ENCODE results near the gene CFL2.
"Not testable (repeated sequence)": the region's sequence is repeated elsewhere in the genome, so short reads cannot be mapped to it uniquely, and the experiment has no call there.

CFL2 gene

GRCh38 chr14:34714320-34715126 lies at the start of gene CFL2:
TSS of gene CFL2 (minus strand) at chr14:34714593. CDS start at chr14:34714540, 53 bp downstream.
- DNase-seq: peak; percentile 75

GRCh38 chr14:34755215-34755614 lies 40.8 kb upstream of the CFL2 start:
- DNase-seq: no peak

DNA sequence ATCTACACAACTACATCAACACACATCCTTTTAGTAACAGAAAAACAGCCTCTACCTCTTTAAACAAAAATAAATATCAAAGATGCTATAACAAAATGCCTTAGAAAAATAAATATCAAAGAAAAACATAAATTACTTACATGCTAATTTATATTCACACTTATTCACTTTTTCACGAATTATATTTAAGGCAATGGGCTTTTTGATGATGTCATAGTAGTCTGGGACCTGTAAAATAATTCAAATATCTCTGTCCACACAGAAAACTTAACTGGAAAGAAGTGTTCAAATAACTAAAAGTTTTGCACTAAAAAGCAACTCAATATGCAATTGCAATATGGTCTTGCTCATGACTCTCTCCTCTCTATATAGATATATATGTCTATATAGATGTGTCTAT lies 40.3 kb upstream of the CFL2 start:
- no peak for DNase-seq

DNA sequence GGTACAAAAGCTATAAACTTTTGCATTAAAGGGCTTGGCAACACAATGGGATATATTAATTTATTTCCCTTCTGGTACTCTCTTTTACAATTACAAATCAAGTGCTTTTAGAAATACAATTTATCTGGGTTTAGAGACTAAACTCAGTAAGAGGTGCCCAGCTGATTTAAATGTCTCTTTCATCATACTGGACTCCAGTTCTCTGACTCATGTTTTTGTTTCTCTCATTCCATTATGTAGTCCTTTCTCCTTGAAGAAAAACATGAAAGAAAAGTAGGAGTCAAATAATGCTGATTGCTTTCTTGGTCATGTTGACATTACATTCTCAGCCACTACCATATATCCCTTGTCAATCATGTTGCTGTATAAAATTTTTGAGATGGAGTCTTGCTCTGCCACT lies 36.3 kb upstream of the CFL2 start:
- no peak for DNase-seq

DNA sequence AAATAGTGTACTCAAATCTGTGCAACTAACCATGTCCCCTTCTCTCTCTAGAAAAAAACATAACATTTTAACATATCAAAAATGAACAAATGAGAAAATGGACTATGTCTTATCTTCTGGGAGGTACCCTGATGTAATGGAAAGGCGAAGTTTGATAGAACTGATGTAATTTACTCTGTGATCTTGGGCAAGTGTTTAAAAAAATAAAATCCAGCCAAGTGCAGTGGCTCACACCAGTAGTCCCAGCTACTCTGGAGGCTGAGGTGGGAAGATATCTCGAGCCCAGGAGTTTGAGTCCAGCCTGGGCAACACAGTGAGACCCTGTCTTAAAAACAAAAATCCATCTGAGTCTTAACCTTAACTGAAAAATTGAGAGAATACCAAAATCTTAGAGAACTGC lies 35.8 kb upstream of the CFL2 start:
- no peak for DNase-seq

DNA sequence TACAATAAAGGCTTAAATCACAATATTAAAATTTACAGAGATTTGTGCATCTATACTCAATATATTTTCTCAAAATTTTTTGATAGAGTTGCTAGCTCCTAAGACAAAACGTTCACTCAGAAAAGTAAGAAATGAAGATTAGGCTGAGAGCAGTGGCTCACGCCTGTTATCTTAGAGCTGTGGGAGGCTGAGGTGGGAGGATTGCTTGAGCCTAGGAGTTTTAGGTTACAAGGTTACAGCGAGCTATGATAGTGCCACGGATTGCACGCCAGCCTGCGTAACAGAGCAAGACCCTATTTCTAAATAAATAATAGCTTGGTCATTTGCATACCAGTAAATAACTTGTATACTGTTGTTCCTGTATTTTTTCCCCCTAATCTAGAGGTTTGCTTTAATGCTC lies 35.0 kb upstream of the CFL2 start:
- DNase-seq: no peak

- no peak for DNase-seq
Measured at GRCh38 chr14:34742270-34743115, 28.1 kb upstream of the CFL2 start.

DNA sequence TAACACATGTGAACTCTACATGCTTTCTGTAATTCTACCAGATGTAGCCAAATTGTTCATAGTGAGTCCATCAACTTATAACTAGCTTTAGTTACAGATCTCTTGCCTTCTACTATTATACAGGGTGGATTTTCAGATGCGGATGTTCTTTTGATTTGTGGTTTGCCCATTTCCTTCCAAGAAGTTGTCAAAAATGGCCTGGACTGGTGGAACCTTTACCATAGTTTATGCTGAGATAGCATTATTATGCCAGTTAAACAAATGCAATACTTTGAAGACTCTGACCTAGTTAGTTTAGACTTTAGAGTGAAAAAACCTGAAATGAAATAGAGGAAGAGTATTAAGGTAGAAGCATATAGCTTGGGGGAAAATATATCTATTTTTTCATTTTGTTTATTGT lies 27.4 kb upstream of the CFL2 start:
- no peak for DNase-seq

GRCh38 chr14:34740139-34740538 lies 25.7 kb upstream of the CFL2 start:
- DNase-seq: not testable (repeated sequence)

DNA sequence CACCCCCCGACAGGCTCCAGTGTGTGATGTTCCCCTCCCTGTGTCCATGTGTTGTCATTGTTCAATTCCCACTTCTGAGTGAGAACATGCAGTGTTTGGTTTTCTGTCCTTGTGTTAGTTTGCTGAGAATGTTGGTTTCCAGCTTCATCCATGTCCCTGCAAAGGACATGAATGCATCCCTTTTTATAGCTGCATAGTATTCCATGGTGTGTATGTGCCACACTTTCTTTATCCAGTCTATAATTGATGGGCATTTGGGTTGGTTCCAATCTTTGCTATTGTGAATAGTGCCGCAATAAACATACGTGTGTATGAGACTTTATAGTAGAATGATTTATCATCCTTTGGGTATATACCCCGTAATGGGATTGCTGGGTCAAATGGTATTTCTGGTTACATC lies 22.7 kb upstream of the CFL2 start:
- DNase-seq: not testable (repeated sequence)

- DNase-seq: no peak
Measured at GRCh38 chr14:34733245-34733644, 18.9 kb upstream of the CFL2 start.

DNA sequence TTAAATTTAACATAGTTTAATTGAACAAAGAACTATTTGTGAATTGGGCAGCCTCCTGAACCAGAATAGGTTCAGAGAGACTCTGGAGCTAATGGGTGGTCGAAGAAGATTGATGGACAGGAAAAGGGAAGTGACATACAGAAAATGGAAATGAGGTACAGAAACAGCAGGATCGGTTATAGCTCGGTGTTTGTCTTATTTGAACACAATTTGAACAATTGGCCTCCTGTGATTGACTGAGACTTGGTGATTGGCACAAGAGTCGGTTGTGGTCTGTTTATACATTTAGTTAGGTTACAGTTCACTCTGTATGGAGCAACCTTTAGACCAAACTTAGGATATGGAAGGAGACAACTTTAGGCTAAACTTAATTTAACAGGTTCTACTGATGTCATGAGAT lies 18.4 kb upstream of the CFL2 start:
- no peak for DNase-seq

GRCh38 chr14:34723867-34724266 lies 9.5 kb upstream of the CFL2 start:
- DNase-seq: no peak

DNA sequence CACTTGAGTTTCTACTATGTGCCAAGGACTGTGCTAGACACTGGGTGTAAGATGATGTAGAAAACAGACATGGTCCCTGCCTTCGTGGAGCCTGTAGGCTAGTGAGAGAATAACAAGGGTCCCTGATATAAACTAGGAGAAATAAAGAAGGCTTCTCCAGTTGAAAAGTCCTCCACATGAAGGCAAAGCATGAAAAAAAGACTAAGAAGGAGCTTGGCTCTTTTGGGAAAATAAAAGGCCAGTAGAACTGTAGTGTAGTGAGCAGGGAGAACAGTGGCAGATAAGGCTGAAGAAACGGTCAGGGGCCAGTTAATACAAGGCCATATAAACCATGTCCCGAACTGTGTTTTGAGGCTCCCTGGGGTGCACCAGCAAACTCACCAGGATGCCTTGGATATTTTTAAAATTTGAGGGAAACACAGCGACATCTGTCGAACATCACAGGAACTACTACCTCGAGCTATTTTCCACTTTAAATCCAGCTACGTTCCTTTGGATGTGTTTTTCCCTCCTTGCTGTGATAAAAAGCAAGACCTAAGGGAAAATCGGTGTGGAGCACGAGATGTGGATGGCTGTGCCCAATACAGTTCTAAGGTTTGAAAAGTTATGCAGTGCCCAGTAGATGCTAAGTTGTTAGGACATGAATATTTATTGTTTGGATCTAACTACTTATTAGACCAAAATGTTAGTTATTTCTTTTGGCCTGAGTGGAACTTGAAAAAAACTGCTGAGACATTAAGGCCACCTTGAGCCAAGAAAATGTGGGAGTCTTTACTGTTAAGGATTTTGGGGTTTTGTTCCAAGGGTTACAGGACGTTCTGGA lies 8.5 kb upstream of the CFL2 start:
- no peak for DNase-seq

- no peak for DNase-seq
Measured at GRCh38 chr14:34721129-34721528, 6.7 kb upstream of the CFL2 start.

DNA sequence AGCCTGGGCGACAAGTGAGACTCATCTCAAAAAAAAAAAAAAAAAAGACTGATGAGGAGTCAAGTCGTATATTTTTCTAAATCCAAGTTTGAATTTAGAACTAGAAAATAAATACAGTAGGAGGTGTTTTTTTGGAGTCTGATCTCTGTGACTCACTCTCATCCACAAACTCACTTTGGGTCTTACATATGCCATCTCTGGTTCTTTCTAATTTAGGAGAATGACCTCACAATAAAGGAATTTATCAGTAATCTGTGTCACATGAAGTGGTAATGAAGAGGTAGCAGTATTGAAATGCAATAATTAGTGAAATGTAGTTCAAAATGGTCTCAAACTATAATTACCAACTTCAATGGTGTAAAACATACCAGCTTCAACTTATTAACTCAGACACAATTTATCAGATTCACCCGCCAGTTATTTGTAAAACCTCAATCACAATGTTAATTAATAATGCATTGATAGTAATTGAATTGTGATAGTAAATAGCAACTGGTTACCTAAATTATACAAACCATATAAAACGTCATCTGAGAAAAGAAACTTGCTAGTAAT lies 4.4 kb upstream of the CFL2 start:
- DNase-seq: no peak

DNA sequence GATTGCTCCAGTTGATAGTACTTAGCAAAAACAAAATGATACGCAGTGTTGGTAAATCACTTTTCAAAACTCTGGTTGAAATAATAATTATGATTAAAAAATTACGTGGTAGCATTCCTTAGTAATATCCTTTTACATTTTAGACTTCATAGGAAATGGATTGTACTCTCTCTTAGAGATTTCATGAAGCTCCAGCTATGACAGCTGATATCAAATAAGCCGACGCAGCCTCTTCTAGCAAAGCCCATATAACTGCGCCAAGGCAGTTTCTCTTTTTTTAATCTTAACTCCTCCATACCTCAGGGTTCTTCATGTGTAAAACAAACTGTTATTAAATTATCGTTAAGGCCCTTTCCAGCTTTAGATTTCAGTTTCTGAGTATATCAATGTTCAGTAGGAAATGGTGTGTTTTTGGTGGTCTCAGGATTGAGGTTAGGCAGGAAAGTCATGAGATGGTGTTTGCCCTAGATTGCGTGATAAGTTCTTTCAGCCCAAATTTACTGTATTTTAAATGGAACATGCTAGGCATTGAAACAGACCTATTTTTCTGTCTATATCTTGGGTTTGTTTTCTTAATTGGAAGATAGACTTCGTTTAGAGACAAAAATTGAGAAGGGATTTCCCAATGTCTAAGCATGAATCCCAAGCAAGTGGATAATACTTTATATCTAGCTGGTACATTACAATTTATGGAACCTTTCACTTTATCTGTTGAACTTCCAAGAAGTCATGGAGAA lies 902 bp upstream of the CFL2 start:
- DNase-seq: no peak

DNA sequence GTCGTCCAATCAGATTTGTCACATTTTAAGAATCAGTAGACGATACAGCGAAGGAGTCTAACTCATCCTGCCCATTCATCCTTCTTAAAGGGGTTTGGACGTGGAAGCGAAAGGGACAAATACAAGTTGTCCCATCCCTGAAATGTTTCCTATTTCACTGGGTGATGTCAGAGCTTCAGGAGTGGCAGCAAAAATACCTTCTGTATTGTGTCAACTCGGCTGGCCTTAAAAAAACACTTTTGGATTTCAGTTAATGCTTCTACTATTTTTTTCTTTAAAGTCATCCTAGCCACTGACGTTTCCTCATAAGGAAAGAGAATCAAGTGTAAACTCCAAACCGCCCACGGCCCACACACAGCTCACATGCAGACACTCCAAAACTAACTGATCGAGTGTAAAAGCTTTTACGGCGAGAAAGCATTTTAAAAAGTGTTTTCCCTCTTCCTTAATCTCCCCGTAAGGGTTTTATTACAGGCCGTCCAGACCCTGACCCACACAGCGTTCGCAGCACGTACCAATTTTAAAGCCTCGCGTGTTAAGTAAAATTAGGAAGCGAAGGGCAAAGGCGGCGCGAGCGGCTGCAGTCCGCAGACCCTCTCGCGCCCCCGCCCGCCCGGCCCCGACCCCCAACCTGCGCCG lies 593 bp downstream of the CFL2 start:
- no peak for DNase-seq

DNA sequence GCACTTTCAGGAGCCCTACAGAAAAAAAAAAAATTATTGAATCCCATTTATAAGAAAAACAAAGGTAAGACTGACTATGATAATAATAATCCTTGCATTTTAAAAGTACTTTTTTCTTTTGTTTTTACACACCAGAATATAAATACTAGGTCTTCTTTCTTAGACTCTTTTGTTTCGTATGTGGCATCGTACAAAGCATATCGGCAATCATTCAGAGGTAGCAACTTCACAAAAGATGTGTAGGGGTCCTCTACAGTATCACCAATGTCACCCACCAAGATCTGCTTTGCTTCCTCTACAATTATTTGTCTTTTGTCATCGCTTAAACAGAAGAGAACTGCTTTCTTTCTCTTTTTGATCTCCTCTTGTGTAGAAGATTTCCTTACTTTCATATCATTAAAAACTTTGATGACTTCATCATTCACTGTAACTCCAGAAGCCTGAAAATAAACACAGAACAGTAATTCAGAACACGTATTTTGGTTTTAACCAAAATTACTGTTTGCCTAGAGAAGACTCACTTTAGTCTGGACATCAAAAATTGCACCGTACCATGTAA lies 1.2 kb downstream of the CFL2 start:
- no peak for DNase-seq

GRCh38 chr14:34711796-34712712 lies 2.3 kb downstream of the CFL2 start:
- no peak for DNase-seq
